BE2C (cell line): ENCODE measurements around the gene TMEM151B.

Experiments
- DNase-seq: peaks from one replicate; pipeline ENCODE4 v3.0.0-alpha.2; 2020
- H3K27me3 ChIP-seq: fragments of 250-450 bp; sonication (Bioruptor Pico); 2 replicates; pipeline ENCODE4 v1.5.1; 2020; ENCODE audit warnings: mild to moderate bottlenecking
- H3K36me3 ChIP-seq: fragments of 250-450 bp; sonication (Bioruptor Pico); 2 replicates; pipeline ENCODE4 v1.5.1; 2020; ENCODE audit warnings: mild to moderate bottlenecking
- H3K4me1 ChIP-seq: fragments of 250-450 bp; sonication (Bioruptor Pico); 2 replicates; pipeline ENCODE4 v1.5.1; 2020
- H3K4me3 ChIP-seq: 2 replicates; pipeline ENCODE4 v1.5.1; 2011; ENCODE audit warnings: low read depth, low read length
- H3K9me3 ChIP-seq: fragments of 250-450 bp; sonication (Bioruptor Pico); 2 replicates; pipeline ENCODE4 v1.5.1; 2020
- CTCF ChIP-seq: IDR thresholded peaks from 2 replicates; pipeline ENCODE4 v1.5.1; 2012; ENCODE audit warnings: mild to moderate bottlenecking, low read depth, low read length

The TMEM151B gene

GRCh38 chr6:44291841-44292240 is 21.6 kb downstream of the TMEM151B start:
- Histone ChIP-seq H3K4me1 (no peaks in the 10 kb centered on the region), H3K4me3 (no peak overlapping the region), H3K9me3 (no peaks in the 10 kb centered on the region), H3K27me3 (peaks cover 3% of the 10 kb centered on the region; the same call in 1 of the 2 replicates), H3K36me3 (no peaks in the 10 kb centered on the region)
- no peak for DNase-seq
- TF ChIP-seq CTCF, result no peak

GRCh38 chr6:44292661-44293365 is 22.6 kb downstream of the TMEM151B start:
- Histone ChIP-seq H3K4me3 (no peak overlapping the region), H3K9me3 (no peaks in the 10 kb centered on the region), H3K36me3 (no peaks in the 10 kb centered on the region), H3K27me3 (peaks cover 3% of the 10 kb centered on the region; the same call in 1 of the 2 replicates), H3K4me1 (no peaks in the 10 kb centered on the region)
- no peak for DNase-seq
- no peak for TF ChIP-seq CTCF

- Histone ChIP-seq H3K4me3 (no peak overlapping the region), H3K27me3 (peaks cover 3% of the 10 kb centered on the region; the same call in 1 of the 2 replicates), H3K9me3 (no peaks in the 10 kb centered on the region), H3K4me1 (peaks cover 5% of the 10 kb centered on the region; the same call in 1 of the 2 replicates), H3K36me3 (peaks cover 1% of the 10 kb centered on the region)
- no peak for DNase-seq
- no peak for TF ChIP-seq CTCF
These were observed 24.9 kb downstream of the TMEM151B start for GRCh38 chr6:44294832-44295791.

GRCh38 chr6:44297063-44298038 is 27.1 kb downstream of the TMEM151B start:
- peak; percentile 74 for DNase-seq
- H3K4me1 ChIP-seq, result peaks cover 5% of the 10 kb centered on the region; the same call in 1 of the 2 replicates

More at GRCh38 chr6:44297063-44298038, 27.1 kb downstream of the TMEM151B start:
- peaks cover 3% of the 10 kb centered on the region; the same call in 1 of the 2 replicates for H3K27me3 ChIP-seq
- peak overlapping the region; percentile 48 for H3K4me3 ChIP-seq
- TF ChIP-seq CTCF, result no peak
- H3K36me3 ChIP-seq, result peaks cover 20% of the 10 kb centered on the region
- no peaks in the 10 kb centered on the region for H3K9me3 ChIP-seq
